ENCODE results near the gene CPVL.

- no peak for TF ChIP-seq CTCF (IDR thresholded peaks at IDR 0.05)
- TF ChIP-seq POLR2A (IDR thresholded peaks at IDR 0.05) = no peak
- no peak for TF ChIP-seq EP300 (IDR thresholded peaks at IDR 0.05)
Observed at GRCh38 chr7:29003703-29004102, 142.6 kb downstream of the CPVL start.

Measured in tibial nerve (tissue), 4 donors.